ENCODE results near the gene DNAH12. TPM values are rescaled to one million over a fixed set of nuclear protein-coding genes. Genes with fewer than 3 reads are reported as not detected.
A peak's percentile ranks its signal among the peaks of the same experiment; 100 is the strongest.

Gene DNAH12
- total and polyA plus RNA-seq, 10 of the 15 experiments (the other 5 are each of a cell fraction or from before 2014, with no cell fraction given), result under 0.01 to 0.35 (median 0.08) TPM

DNA sequence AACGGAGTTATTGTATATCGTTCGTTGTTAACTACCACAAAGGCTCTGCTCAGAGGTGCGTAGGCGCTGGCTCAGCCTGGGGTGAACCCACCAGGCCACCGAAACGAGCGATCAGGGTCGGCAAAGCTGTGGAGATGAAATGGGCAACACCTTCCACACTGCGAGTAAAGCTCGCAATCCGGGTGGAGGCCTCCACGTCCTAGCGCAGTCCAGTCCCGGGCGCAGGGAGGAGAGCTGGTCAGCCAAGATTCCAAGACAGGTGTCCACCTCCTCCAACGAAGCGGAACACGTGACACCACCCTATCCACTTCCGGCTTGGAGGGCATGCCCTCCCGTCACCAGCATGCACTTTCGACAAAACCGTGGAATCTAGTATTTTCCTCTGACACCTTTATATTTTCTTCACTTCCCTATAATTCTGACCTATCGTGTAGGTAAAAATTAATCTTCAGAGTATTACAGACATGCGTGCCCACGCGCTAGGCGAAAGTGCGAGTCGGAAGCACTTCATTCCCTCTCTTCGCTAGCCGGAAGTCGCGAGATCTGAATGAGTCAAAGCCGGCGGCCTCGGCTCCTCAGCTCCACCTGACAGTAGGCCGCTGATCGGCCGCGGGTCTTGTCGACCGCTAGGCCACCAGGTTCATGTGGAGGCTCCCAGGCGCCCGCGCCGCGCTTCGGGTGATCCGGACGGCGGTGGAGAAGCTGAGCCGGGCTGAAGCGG lies 11.8 kb upstream of the DNAH12 start, which contains the start of gene PDE12 (continued):
- TF ChIP-seq HDAC2 (IDR thresholded peaks at IDR 0.05) (no peak), ESRRA (IDR thresholded peaks at IDR 0.05; ENCODE audit: low read length) (0 out of 2 replicates have a peak, but pooled peaks have one; percentile 69), MXI1 (IDR thresholded peaks at IDR 0.05; ENCODE audit: low read depth, low read length) (peak; percentile 92), TARDBP (IDR thresholded peaks at IDR 0.05; ENCODE audit: borderline replicate concordance) (no peak), MTA3 (IDR thresholded peaks at IDR 0.05; ENCODE audit: borderline replicate concordance, low read length) (peak; percentile 39; the same call in 1 of the 2 replicates), TBL1XR1 (IDR thresholded peaks at IDR 0.05; ENCODE audit: low read depth, low read length) (0 out of 2 replicates have a peak, but pooled peaks have one; percentile 17), SMAD1 (IDR thresholded peaks at IDR 0.05; ENCODE audit: low read depth, partially characterized antibody) (peak; percentile 58), NR2C1 (IDR thresholded peaks at IDR 0.05) (peak; percentile 94), MAX (IDR thresholded peaks at IDR 0.05; ENCODE audit: low read depth, low read length) (peak; percentile 92; the same call in 1 of the 2 replicates), PAX8 (IDR thresholded peaks at IDR 0.05) (no peak), JUND (IDR thresholded peaks at IDR 0.05; ENCODE audit: low read depth, low read length) (no peak), HDGF (IDR thresholded peaks at IDR 0.05) (no peak), EGR1 (IDR thresholded peaks at IDR 0.05; ENCODE audit: borderline replicate concordance in 1 of 2, low read depth in 2 of 2, low read length in 2 of 2) (peak in 1 of 2 experiments; percentile 93; a peak in 2 of 3 replicates), SUZ12 (IDR thresholded peaks at IDR 0.05; ENCODE audit: unreplicated experiment) (no peak), ZNF274 (IDR thresholded peaks at IDR 0.05; ENCODE audit: insufficient read depth, insufficient read length) (no peak), CBX3 (IDR thresholded peaks at IDR 0.05; ENCODE audit: borderline replicate concordance, low read depth) (no peak), IKZF2 (IDR thresholded peaks at IDR 0.05) (peak; percentile 85 to 88), SMARCA5 (IDR thresholded peaks at IDR 0.05) (no peak; the same call in 1 of the 2 replicates)
- TF ChIP-seq, protein P1, sequence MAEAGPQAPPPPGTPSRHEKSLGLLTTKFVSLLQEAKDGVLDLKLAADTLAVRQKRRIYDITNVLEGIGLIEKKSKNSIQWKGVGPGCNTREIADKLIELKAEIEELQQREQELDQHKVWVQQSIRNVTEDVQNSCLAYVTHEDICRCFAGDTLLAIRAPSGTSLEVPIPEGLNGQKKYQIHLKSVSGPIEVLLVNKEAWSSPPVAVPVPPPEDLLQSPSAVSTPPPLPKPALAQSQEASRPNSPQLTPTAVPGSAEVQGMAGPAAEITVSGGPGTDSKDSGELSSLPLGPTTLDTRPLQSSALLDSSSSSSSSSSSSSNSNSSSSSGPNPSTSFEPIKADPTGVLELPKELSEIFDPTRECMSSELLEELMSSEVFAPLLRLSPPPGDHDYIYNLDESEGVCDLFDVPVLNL (IDR thresholded peaks at IDR 0.05; ENCODE audit: low read depth, low read length), result no peak
- TF ChIP-seq, protein P2, sequence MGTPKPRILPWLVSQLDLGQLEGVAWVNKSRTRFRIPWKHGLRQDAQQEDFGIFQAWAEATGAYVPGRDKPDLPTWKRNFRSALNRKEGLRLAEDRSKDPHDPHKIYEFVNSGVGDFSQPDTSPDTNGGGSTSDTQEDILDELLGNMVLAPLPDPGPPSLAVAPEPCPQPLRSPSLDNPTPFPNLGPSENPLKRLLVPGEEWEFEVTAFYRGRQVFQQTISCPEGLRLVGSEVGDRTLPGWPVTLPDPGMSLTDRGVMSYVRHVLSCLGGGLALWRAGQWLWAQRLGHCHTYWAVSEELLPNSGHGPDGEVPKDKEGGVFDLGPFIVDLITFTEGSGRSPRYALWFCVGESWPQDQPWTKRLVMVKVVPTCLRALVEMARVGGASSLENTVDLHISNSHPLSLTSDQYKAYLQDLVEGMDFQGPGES (IDR thresholded peaks at IDR 0.05), result no peak
- TF ChIP-seq, protein P3, sequence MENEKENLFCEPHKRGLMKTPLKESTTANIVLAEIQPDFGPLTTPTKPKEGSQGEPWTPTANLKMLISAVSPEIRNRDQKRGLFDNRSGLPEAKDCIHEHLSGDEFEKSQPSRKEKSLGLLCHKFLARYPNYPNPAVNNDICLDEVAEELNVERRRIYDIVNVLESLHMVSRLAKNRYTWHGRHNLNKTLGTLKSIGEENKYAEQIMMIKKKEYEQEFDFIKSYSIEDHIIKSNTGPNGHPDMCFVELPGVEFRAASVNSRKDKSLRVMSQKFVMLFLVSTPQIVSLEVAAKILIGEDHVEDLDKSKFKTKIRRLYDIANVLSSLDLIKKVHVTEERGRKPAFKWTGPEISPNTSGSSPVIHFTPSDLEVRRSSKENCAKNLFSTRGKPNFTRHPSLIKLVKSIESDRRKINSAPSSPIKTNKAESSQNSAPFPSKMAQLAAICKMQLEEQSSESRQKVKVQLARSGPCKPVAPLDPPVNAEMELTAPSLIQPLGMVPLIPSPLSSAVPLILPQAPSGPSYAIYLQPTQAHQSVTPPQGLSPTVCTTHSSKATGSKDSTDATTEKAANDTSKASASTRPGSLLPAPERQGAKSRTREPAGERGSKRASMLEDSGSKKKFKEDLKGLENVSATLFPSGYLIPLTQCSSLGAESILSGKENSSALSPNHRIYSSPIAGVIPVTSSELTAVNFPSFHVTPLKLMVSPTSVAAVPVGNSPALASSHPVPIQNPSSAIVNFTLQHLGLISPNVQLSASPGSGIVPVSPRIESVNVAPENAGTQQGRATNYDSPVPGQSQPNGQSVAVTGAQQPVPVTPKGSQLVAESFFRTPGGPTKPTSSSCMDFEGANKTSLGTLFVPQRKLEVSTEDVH (IDR thresholded peaks at IDR 0.05; ENCODE audit: low read depth, partially characterized antibody), result peak; percentile 97
- TF ChIP-seq, protein P4, sequence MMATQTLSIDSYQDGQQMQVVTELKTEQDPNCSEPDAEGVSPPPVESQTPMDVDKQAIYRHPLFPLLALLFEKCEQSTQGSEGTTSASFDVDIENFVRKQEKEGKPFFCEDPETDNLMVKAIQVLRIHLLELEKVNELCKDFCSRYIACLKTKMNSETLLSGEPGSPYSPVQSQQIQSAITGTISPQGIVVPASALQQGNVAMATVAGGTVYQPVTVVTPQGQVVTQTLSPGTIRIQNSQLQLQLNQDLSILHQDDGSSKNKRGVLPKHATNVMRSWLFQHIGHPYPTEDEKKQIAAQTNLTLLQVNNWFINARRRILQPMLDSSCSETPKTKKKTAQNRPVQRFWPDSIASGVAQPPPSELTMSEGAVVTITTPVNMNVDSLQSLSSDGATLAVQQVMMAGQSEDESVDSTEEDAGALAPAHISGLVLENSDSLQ (IDR thresholded peaks at IDR 0.05), result peak; percentile 67
